GM19351 (cell line): ENCODE measurements around the gene ADAMTS12.
A peak's percentile ranks its signal among the peaks of the same experiment; 100 is the strongest.

Source experiments
- ATAC-seq: cut with Tn5 transposase; IDR thresholded peaks from one replicate; pipeline ENCODE4 v1.9.1; 2021; ENCODE audit warnings: mild to moderate bottlenecking, moderate library complexity; ENCODE audit not compliant: unreplicated experiment

Gene ADAMTS12

GRCh38 chr5:33675958-33676464, 215.8 kb downstream of the ADAMTS12 start:
- ATAC-seq = peak; percentile 73

DNA sequence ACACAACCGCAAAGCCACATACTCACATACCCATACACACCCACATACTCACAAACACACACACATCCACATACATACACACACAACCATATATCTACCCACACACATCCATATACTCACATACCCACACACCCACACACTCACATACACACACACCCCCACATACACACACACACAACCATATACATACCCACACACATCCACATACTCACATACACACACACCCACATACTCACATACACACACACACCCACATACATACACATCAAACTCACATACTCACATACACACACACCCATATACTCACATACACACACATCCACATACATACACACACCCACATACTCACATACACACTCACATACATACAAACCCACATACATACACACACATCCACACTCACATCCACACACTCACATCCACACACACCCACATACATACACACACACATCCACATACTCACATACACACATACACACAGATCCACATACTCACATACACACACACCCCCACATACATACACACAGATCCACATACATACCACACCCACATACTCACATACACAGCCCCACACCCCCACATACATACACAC, 220.0 kb downstream of the ADAMTS12 start:
- no peak for ATAC-seq

DNA sequence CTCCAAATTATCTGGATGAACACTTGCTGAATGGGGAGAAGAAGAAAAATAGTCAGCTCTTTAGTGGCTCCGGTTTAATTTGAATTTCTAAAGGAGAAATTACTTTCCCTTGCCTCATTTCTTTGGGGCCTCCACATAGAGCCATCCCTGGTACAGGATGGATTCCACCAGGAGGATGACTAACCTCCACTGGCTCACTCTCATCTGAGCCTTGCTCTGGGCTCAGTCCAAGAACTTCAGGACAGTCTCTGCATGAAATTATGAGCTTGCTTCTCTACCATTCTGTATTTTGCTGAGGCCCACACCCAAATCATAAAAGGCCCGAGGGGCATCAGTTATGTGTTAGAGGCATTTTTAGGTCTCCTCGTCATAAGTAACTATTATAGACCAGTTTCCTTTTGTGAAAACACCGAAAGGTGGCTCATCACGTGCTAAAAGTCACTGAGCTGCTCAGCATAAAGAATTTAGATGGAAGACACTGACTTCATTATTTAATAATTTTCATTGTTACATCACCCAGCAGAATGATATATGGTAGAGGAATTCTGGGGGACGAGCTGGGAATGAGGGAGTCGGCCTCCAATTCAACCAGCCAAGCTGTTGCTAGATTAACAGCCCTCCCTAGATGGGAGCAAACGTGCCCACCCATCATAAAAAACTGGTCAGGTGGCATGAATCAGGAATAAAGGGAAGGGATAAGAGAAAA, 228.9 kb downstream of the ADAMTS12 start:
- ATAC-seq = no peak

DNA sequence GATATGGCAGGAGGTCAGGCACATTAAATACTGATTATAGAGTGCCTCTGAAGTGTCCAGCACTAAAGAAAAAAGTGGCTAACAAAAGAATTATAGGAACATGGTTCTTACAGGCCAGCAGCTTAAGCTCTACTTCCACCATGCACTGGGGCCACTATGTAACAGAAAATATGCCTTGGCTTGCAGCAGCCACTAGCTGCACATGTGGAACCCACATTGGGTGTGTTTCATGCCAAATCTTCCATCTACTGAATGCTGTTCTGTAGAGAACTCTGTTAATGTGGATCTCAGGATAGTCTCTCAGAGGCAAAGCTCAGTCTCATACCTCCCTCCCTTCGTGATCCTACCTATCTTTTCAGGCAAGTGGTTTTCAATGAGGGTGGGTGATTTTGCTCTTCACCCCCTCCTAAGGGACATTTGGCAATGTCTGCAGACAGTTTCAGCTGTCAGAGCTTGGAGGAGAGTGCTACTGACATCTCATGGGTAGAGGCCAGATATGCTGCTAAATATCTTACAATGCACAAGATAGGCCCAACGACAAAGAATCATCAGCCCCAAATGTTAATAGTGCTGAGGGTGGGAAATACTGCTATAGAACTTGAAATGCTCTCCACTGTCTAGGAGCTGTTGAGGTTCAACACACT, 232.1 kb downstream of the ADAMTS12 start:
- no peak for ATAC-seq

DNA sequence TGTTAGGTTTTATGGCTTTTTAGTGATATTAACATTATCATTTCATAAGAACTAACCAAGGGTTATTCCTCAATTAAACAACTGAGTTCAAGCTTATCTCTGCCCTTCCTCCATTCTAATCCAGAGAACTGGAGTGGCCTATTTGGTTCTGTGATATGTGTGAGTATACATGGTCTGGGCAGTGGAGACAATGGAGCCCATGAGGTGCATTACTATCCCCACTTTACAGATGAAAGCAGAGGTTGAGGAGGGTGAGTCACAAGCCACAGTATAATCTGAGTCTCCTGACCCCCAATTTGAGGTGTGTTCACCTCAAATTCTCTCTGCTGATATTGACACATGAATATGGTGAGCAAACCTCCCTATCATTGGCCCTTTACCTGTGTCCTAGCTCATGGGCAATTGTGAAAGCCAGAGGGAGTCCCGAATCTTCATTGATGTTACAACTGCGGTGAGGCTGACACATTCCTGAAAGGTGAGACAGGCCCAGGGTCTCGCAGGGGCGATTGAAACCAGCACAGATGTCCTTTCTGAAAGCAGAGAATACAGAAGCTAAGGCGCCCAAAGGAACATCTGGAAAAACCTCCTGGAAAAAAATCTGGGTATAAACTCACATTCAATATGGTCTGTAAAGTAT, 233.9 kb downstream of the ADAMTS12 start:
- ATAC-seq = no peak

- ATAC-seq = no peak
Measured at GRCh38 chr5:33657176-33657575, 234.6 kb downstream of the ADAMTS12 start.

GRCh38 chr5:33650911-33651310, 240.9 kb downstream of the ADAMTS12 start:
- no peak for ATAC-seq

DNA sequence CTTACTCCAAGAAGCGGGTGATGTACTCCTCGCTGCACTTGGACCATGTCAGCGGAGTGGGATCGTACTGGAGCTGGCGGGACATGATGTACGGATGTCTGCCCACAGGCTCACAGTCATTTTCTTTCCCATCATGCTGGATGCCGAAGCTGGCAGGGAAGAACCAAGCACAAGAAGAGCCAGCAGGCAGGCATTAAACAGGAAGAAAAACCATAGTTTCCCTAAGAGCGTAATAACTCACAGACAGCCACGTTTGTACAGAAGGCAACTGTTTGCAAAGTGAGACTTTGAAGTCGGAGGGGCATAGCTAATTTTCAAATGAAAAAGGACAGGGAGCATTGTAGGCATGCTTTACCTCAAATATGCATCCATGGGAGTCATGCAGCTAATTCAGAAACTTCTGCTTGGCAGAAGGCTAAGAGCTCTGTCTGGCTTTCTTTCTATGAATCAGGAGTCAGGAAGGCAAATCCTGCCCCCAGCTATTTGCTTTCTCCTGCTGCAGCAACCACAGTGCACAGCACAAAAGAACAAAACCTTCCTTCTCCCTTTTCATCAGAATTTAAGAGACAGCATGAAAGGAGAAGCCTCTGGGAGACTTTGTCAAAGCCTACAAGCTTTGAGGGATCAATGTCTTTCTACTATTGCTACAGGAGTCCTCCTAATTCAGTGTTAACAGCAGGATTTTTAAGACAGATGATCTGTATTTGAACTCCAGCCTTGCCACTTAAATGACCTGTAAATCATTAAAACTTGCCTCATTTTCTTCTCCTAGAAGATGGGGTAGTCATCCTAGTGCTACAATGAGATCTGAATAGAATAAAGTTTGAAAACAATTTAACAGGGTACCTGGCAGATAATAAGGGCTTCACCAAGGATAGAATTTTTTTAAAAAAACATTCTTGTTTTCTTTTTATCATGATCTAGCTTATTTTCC, 242.0 kb downstream of the ADAMTS12 start:
- ATAC-seq = no peak

DNA sequence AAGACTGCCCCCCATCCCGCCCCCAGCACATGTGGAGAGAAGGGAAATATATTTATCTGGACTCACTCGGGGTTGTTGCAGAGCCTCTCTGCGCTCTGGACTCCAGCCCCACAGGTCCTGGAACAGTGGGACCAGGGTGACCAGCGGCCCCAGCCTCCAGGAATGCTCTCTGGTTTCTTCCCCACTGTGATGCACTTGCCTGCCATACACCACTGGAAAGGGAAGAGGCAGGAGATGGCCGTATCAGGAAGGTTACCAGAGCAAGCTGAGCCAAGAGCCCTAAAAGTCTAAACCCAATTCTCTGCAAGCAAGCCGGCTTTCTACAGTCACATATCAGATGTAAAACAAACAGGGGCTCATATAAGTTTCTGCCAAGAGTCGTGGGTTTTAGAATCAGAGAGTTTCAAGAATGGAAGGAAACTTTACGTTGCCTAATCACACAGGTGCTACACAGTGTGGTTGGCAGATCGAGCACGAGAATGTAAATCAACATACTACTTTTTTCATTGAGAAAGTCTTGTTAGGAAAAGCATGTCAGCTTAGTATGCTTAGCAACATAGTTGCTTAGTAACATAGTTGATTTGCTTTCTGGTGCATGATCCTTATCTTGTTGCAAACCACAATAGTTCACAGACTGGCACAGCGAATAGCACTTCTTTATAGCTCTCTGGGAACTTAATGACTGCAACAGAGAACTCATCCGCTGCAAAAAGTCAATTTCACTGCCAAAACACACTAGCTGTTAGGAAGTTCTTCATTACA, 249.9 kb downstream of the ADAMTS12 start:
- no peak for ATAC-seq

- no peak for ATAC-seq
Measured at GRCh38 chr5:33639474-33639873, 252.3 kb downstream of the ADAMTS12 start.

- ATAC-seq = no peak
Measured at GRCh38 chr5:33637011-33637410, 254.8 kb downstream of the ADAMTS12 start.

GRCh38 chr5:33635582-33635981, 256.2 kb downstream of the ADAMTS12 start:
- no peak for ATAC-seq

GRCh38 chr5:33633699-33634098, 258.1 kb downstream of the ADAMTS12 start:
- ATAC-seq = no peak

DNA sequence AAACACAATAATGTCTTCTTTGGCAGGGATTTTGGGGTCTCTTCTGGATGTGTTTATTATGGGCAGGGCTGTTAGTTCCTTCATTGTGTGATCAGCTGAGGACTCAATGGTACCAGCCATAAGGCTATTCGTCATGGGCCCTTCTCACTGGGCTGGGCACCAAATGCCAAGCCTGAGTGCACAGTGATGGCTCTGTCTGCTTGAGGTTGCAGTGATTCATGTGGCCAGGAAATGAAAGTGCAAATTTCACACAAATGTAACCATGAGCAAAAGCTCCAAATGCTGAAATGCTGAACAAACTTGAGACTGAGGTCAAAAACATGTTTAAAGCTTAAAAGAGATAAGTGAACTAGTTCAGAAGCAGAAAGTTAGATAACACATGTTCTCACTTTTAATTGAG, 260.0 kb downstream of the ADAMTS12 start:
- ATAC-seq = peak; percentile 94

DNA sequence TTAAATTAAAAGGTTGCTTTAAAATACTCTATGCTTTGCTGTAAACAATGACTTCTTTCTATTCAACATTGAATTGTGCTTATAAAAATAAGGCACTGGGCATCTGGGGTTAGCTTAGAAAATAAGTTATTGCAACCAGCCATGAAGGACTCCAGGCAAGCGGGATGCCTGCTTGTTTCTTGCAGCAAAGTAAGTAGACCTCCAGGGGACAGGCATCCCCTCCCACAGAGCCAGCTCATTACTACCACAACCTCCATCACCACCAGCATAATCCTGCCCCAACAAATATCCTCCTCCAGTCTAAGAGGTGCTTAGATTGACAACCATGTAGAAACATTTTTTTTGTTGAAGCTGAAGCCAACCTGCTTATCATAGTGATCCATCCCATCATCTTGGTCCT, 260.7 kb downstream of the ADAMTS12 start:
- no peak for ATAC-seq

DNA sequence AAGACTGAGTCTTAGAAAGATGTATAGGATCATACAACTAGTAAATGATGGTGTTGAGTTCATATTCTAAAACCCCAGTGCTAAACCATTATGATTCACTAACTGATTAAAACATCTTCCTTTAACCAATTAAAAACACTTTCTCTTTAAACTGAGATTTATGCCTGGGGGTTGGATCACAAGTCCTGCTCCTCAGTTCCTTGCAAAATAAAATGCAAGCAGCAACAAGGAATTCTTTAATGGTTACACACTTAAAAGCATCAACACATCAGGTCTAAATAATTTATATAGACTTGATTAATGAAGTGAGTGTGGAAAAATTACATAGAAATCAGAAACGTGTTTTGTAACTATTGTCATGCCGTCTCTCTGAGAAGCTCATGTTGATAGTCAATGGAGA, 261.8 kb downstream of the ADAMTS12 start:
- no peak for ATAC-seq

DNA sequence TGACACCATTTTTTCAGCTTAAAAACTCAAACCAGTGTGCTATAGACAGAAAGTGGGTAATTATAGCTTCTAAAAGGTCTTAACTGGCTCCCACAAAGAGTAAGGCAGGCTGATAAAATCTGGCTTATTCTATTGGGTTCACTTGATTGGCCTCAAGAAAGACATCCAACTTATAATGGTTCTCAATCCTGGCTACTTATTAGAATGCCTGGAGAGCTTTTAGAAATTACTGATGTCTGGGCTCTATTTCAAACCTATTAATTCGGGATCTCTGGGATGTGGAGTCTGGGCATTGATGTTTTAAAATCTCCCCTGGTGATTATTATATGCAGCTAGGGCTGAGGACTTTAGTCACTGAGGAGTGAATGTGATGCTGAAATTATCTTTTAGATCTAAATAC, 263.0 kb downstream of the ADAMTS12 start:
- no peak for ATAC-seq

DNA sequence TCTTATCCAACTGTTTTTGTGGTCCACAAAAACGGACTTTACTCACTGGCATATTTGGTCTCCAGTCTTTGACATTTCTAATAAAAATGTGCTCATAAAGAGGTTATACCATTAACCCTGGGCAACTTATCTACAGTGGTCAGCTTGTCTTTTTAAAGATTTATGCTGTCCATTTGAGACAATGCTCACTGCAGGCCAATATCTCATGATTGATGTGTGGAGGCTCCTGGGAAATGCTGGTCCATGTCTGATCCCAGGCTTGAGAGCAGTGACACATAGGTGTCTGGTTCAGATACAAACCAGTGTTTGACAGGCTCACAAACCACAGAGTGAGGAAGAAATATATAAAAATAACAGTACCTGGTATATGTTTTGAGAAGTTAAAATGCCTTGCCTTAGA, 270.3 kb downstream of the ADAMTS12 start:
- no peak for ATAC-seq

DNA sequence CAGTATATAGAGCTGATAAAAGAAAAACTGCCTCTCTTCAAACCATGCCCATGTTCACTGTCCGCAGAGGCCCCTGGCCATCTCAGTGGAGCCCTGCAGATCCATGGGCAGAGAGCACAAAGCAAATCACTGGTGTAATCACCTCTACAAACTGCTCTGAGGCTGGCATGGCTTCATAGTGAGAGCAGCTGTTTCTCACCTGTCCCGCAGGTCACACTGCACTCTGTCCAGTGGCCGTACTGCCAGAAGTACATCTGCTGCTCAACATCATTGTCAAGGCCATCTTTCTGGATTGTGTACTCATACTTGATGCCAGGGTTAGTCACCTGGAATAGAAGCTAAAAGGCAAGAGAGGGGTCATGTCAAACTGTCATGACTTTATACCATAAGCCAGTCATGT, 277.8 kb downstream of the ADAMTS12 start:
- ATAC-seq = no peak

DNA sequence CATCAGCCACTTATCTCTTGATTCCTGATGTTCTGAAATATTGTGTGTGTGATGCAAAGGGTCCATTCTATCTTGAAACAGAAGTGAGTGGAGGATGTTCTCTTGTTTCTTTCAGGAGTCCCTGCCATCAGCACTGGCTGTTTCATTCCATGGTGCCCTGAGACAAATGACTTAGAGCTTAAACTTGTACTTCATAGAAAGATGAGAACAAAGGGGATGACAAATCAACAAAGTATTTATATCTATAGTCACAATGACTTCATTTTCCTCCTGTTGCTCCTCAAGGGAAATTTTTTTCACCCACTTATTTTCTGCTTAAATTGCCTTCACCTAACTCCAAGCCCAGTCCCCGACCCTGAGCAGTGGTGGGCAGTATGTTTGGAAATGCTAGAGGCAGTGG, 279.4 kb downstream of the ADAMTS12 start:
- ATAC-seq = no peak
